SK-N-SH (cell line): ENCODE data around the gene FOXA3. TPM values are rescaled to one million over a fixed set of nuclear protein-coding genes. Genes with fewer than 3 reads are reported as not detected.

ENCODE experiments used
- CTCF ChIA-PET: fragments of 300-600, 350-600 bp; formaldehyde crosslinking; extraction: SDS; loops from one replicate; lab custom pipeline; 2021; lab: Yijun Ruan, JAX
- POLR2A ChIA-PET: fragments of 350-600 bp; sonication (Branson Sonifier 250); formaldehyde crosslinking; extraction: SDS; loops from one replicate; lab custom pipeline; 2020; ENCODE audit warnings: antibody characterized with exemption, inconsistent platforms; lab: Yijun Ruan, JAX
- DNase-seq: peaks from one replicate; pipeline ENCODE4 v3.0.0; 2012
- H2AFZ ChIP-seq: fragments of 200-600 bp; sonication (generic); 2 replicates; pipeline ENCODE4 v1.8.1; 2016; ENCODE audit warnings: antibody characterized with exemption, mild to moderate bottlenecking, low read depth
- H3F3A ChIP-seq: fragments of 200-600 bp; sonication (generic); replicated peaks from 2 replicates; pipeline ENCODE3; 2016; ENCODE audit warnings: antibody characterized with exemption, mild to moderate bottlenecking; ENCODE audit not compliant: insufficient read depth
- H3K27ac ChIP-seq, 2 experiments: fragments of 200-500 bp in 1 of 2; fragments of 200-600 bp in 1 of 2; sonication (Bioruptor generic) in 1 of 2; sonication (generic), shearing (Covaris generic) in 1 of 2; 2 replicates each; pipeline versions ENCODE4 v1.5.1 to v1.6.1; 2014 to 2016; ENCODE audit warnings: low read depth in 2 of 2, inconsistent platforms in 1 of 2, low read length in 1 of 2, mild to moderate bottlenecking in 1 of 2, mixed read lengths in 1 of 2
- H3K27me3 ChIP-seq: fragments of 200-600 bp; sonication (generic), shearing (Covaris generic); 2 replicates; pipeline ENCODE4 v1.6.1; 2016; ENCODE audit warnings: mixed run types; ENCODE audit not compliant: insufficient read depth
- H3K36me3 ChIP-seq, 2 experiments: fragments of 200-500 bp in 1 of 2; fragments of 200-600 bp in 1 of 2; sonication (Bioruptor generic) in 1 of 2; sonication (generic) in 1 of 2; replicated peaks in 1 of 2; 2 replicates each; pipeline versions ENCODE3 to v1.5.1; 2014 to 2016; ENCODE audit warnings: low read length in 1 of 2, mild to moderate bottlenecking in 1 of 2; ENCODE audit not compliant: insufficient read depth in 2 of 2, control insufficient read depth in 1 of 2
- H3K4me1 ChIP-seq, 2 experiments: fragments of 200-500 bp in 1 of 2; fragments of 200-600 bp in 1 of 2; sonication (Bioruptor generic) in 1 of 2; sonication (generic), shearing (Covaris generic) in 1 of 2; 2 replicates each; pipeline versions ENCODE4 v1.5.1 to v1.6.1; 2014 to 2016; ENCODE audit warnings: low read depth in 1 of 2, low read length in 1 of 2, mixed run types in 1 of 2; ENCODE audit not compliant: insufficient read depth in 2 of 2, control insufficient read depth in 1 of 2
- H3K4me2 ChIP-seq: fragments of 200-600 bp; sonication (generic), shearing (Covaris generic); 2 replicates; pipeline ENCODE4 v1.6.1; 2017; ENCODE audit warnings: mixed run types
- H3K4me3 ChIP-seq, 2 experiments: fragments of 200-500 bp in 1 of 2; fragments of 200-600 bp in 1 of 2; sonication (Bioruptor generic) in 1 of 2; sonication (generic), shearing (Covaris generic) in 1 of 2; 2 replicates each; pipeline versions ENCODE4 v1.5.1 to v1.8.1; 2014 to 2016; ENCODE audit warnings: low read depth in 2 of 2, inconsistent platforms in 1 of 2, low read length in 1 of 2, mild to moderate bottlenecking in 1 of 2, mixed read lengths in 1 of 2, moderate library complexity in 1 of 2
- H3K79me2 ChIP-seq: fragments of 200-600 bp; sonication (generic); 2 replicates; pipeline ENCODE4 v1.8.1; 2017; ENCODE audit warnings: mild to moderate bottlenecking; ENCODE audit not compliant: insufficient read depth
- H3K9ac ChIP-seq: fragments of 200-600 bp; sonication (generic); 2 replicates; pipeline ENCODE4 v1.6.1; 2017; ENCODE audit warnings: mixed run types
- H3K9me2 ChIP-seq: fragments of 200-600 bp; sonication (generic); 2 replicates; pipeline ENCODE4 v1.6.1; 2017; ENCODE audit warnings: mixed run types
- H3K9me3 ChIP-seq: fragments of 200-600 bp; sonication (generic); 2 replicates; pipeline ENCODE4 v1.6.1; 2017; ENCODE audit warnings: mixed run types, mild to moderate bottlenecking, moderate library complexity
- H4K20me1 ChIP-seq: fragments of 200-600 bp; sonication (generic); 2 replicates; pipeline ENCODE4 v1.6.1; 2017; ENCODE audit warnings: mild to moderate bottlenecking, mixed run types; ENCODE audit not compliant: insufficient read depth
- CTCF ChIP-seq: fragments of 200-600 bp; sonication (generic); IDR thresholded peaks from 2 replicates; pipeline ENCODE4 v1.6.1; 2017; ENCODE audit warnings: antibody characterized with exemption, mild to moderate bottlenecking, moderate library complexity
- FOSL2 ChIP-seq: IDR thresholded peaks from 2 replicates; pipeline ENCODE4 v1.4.0; 2012; ENCODE audit warnings: low read depth, mild to moderate bottlenecking, moderate library complexity, borderline replicate concordance
- FOXJ3 ChIP-seq: sonication (generic); formaldehyde crosslinking; IDR thresholded peaks from 2 replicates; pipeline ENCODE4 v1.5.1; 2020; ENCODE audit warnings: mild to moderate bottlenecking, missing genetic modification reagents
- GATA2 ChIP-seq: sonication (generic); formaldehyde crosslinking; IDR thresholded peaks from 2 replicates; pipeline ENCODE4 v1.5.0; 2020; ENCODE audit warnings: mild to moderate bottlenecking, missing genetic modification reagents
- IRF3 ChIP-seq: fragments of 150-350 bp; IDR thresholded peaks from 2 replicates; pipeline ENCODE4 v1.6.1; 2016; ENCODE audit warnings: mild to moderate bottlenecking, low read depth, low read length
- JUND ChIP-seq: IDR thresholded peaks from 2 replicates; pipeline ENCODE4 v1.4.0; 2012
- MAX ChIP-seq: IDR thresholded peaks from 2 replicates; pipeline ENCODE4 v1.4.0; 2012; ENCODE audit warnings: low read depth
- MEF2A ChIP-seq: IDR thresholded peaks from 2 replicates; pipeline ENCODE4 v1.4.0; 2012; ENCODE audit warnings: low read depth, borderline replicate concordance
- NFIC ChIP-seq: IDR thresholded peaks from 2 replicates; pipeline ENCODE4 v1.4.0; 2012; ENCODE audit warnings: borderline replicate concordance
- NRF1 ChIP-seq: IDR thresholded peaks from 2 replicates; pipeline ENCODE4 v1.6.1; 2012; ENCODE audit warnings: low read depth, mild to moderate bottlenecking, low read length
- PBX3 ChIP-seq: IDR thresholded peaks from 2 replicates; pipeline ENCODE4; 2012
- POLR2AphosphoS5 ChIP-seq: IDR thresholded peaks from 2 replicates; pipeline ENCODE4 v1.6.1; 2012; ENCODE audit warnings: low read depth, low read length
- RAD21 ChIP-seq: IDR thresholded peaks from 2 replicates; pipeline ENCODE4 v1.6.1; 2012; ENCODE audit warnings: mild to moderate bottlenecking, low read length
- RXRA ChIP-seq: IDR thresholded peaks from 2 replicates; pipeline ENCODE4 v1.4.0; 2012; ENCODE audit warnings: low read depth, mild to moderate bottlenecking, borderline replicate concordance
- SIN3A ChIP-seq: IDR thresholded peaks from 2 replicates; pipeline ENCODE4 v1.6.1; 2012; ENCODE audit warnings: low read depth, mild to moderate bottlenecking, low read length, moderate library complexity, borderline replicate concordance
- SMC3 ChIP-seq: IDR thresholded peaks from 2 replicates; pipeline ENCODE4 v1.6.1; 2012; ENCODE audit warnings: low read depth, low read length, improper control_type of control experiment
- TAF1 ChIP-seq: IDR thresholded peaks from 2 replicates; pipeline ENCODE4 v1.6.1; 2012; ENCODE audit warnings: low read depth, mild to moderate bottlenecking, low read length, moderate library complexity, borderline replicate concordance
- TCF12 ChIP-seq: IDR thresholded peaks from 2 replicates; pipeline ENCODE4 v1.4.0; 2012
- YY1 ChIP-seq: IDR thresholded peaks from 2 replicates; pipeline ENCODE4 v1.4.0; 2012; ENCODE audit warnings: low read depth, mild to moderate bottlenecking
- WGBS: methylation state at CpG from one replicate; pipeline ENCODE4 v1.1.6; 2017; ENCODE audit warnings: low lambda C conversion rate; 5-methylcytosine and 5-hydroxymethylcytosine counted together
- polyA plus RNA-seq, 3 experiments: library from polyadenylated mRNA; depleted of rRNA; stranded (reverse); fragments of >200 nt; gene quantifications; 2 replicates each; pipeline ENCODE4 v1.2.3, GENCODE V29; 2012
- TF ChIP-seq, protein P1 (sequence below): fragments of 150-350 bp; IDR thresholded peaks from 2 replicates; pipeline ENCODE4 v1.6.1; 2017; ENCODE audit warnings: antibody characterized with exemption, low read length, low read depth, borderline replicate concordance

Gene FOXA3
- polyA plus RNA-seq, 1 of the 3 experiments (the other 2 are of a cell fraction): 1.5 TPM

GRCh38 chr19:45889210-45889885 is 25.2 kb downstream of the FOXA3 start:
- DNase-seq: no peak
- no peak for TF ChIP-seq FOXJ3 (CRISPR knock-in tag)
- TF ChIP-seq JUND: no peak
- TF ChIP-seq PBX3: no peak
- TF ChIP-seq NRF1: no peak
- TF ChIP-seq SIN3A: no peak
- no peak for TF ChIP-seq YY1
- TF ChIP-seq MAX: no peak
- TF ChIP-seq CTCF: no peak
- no peak for TF ChIP-seq RAD21
- TF ChIP-seq TAF1: no peak
- TF ChIP-seq MEF2A: no peak
- TF ChIP-seq SMC3: no peak
- no peak for TF ChIP-seq RXRA
- TF ChIP-seq FOSL2: no peak
- TF ChIP-seq, protein P1, sequence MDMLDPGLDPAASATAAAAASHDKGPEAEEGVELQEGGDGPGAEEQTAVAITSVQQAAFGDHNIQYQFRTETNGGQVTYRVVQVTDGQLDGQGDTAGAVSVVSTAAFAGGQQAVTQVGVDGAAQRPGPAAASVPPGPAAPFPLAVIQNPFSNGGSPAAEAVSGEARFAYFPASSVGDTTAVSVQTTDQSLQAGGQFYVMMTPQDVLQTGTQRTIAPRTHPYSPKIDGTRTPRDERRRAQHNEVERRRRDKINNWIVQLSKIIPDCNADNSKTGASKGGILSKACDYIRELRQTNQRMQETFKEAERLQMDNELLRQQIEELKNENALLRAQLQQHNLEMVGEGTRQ: no peak
- no peak for TF ChIP-seq POLR2AphosphoS5
- no peak for TF ChIP-seq NFIC
- TF ChIP-seq GATA2 (CRISPR knock-in tag): no peak
- no peak for TF ChIP-seq IRF3
- TF ChIP-seq TCF12: no peak
- Histone ChIP-seq H3K9me3 (no peaks in the 10 kb centered on the region), H3K27ac (no peak overlapping the region), H3F3A (peaks cover 20% of the 10 kb centered on the region), H3K79me2 (peaks cover 14% of the 10 kb centered on the region), H3K4me2 (no peak overlapping the region), H2AFZ (no peak overlapping the region), H3K4me1 (peaks cover 0 to 13% of the 10 kb centered on the region in 2 experiments; a peak in 1 of 4 replicates), H4K20me1 (peaks cover 9% of the 10 kb centered on the region), H3K4me3 (no peak overlapping the region), H3K9ac (no peak overlapping the region), H3K36me3 (peaks cover 0 to 9% of the 10 kb centered on the region in 2 experiments), H3K9me2 (no peaks in the 10 kb centered on the region), H3K27me3 (no peaks in the 10 kb centered on the region)
- ChIA-PET CTCF (interaction anchor here (1.2 to 3.4 kb wide), 2 partner anchors 13 to 73 kb away, joined by 3 to 12 read pairs; partner anchors contain the start of gene MYPOP), POLR2A (no interaction called here)
- 74% methylated on average over 6 of the region's 6 CpGs for WGBS
